ENCODE data around the gene TRMT61B.

Gene TRMT61B

GRCh38 chr2:28870146-28870891 lies at the start of gene TRMT61B:
Gene TRMT61B, minus strand, starts transcription at chr2:28870309. Its CDS starts 32 bp downstream, at chr2:28870277.
- DNase-seq (ENCODE audit: low spot score): peak; percentile 98

GRCh38 chr2:28915939-28916338 lies 45.8 kb upstream of the TRMT61B start:
- DNase-seq (ENCODE audit: low spot score): no peak

- no peak for DNase-seq (ENCODE audit: low spot score)
Observed at GRCh38 chr2:28909655-28910353, 39.7 kb upstream of the TRMT61B start.

GRCh38 chr2:28908172-28908571 lies 38.1 kb upstream of the TRMT61B start:
- no peak for DNase-seq (ENCODE audit: low spot score)

GRCh38 chr2:28906821-28907220 lies 36.7 kb upstream of the TRMT61B start:
- DNase-seq (ENCODE audit: low spot score): no peak

- no peak for DNase-seq (ENCODE audit: low spot score)
Observed at GRCh38 chr2:28906376-28906775, 36.3 kb upstream of the TRMT61B start.

GRCh38 chr2:28905533-28905932 lies 35.4 kb upstream of the TRMT61B start:
- no peak for DNase-seq (ENCODE audit: low spot score)

- DNase-seq (ENCODE audit: low spot score): no peak
Observed at GRCh38 chr2:28904802-28905457, 34.8 kb upstream of the TRMT61B start.

- DNase-seq (ENCODE audit: low spot score): peak; percentile 33
Observed at GRCh38 chr2:28904295-28904694, 34.2 kb upstream of the TRMT61B start.

- no peak for DNase-seq (ENCODE audit: low spot score)
Observed at GRCh38 chr2:28902584-28902983, 32.5 kb upstream of the TRMT61B start.

GRCh38 chr2:28901841-28902240 lies 31.7 kb upstream of the TRMT61B start:
- DNase-seq (ENCODE audit: low spot score): no peak

GRCh38 chr2:28901202-28901601 lies 31.1 kb upstream of the TRMT61B start:
- DNase-seq (ENCODE audit: low spot score): no peak

GRCh38 chr2:28898048-28898447 lies 27.9 kb upstream of the TRMT61B start:
- no peak for DNase-seq (ENCODE audit: low spot score)

- peak; percentile 70 for DNase-seq (ENCODE audit: low spot score)
Observed at GRCh38 chr2:28896906-28897305, 26.8 kb upstream of the TRMT61B start.

GRCh38 chr2:28895189-28895893 lies 25.2 kb upstream of the TRMT61B start:
- peak; percentile 41 for DNase-seq (ENCODE audit: low spot score)

- DNase-seq (ENCODE audit: low spot score): peak; percentile 98
Observed at GRCh38 chr2:28894470-28895188, 24.5 kb upstream of the TRMT61B start, which contains the start of gene WDR43. Gene WDR43, plus strand, starts transcription at chr2:28894667. Its CDS starts 32 bp downstream, at chr2:28894699.

- no peak for DNase-seq (ENCODE audit: low spot score)
Observed at GRCh38 chr2:28893488-28893887, 23.4 kb upstream of the TRMT61B start.

GRCh38 chr2:28880193-28880592 lies 10.1 kb upstream of the TRMT61B start:
- DNase-seq (ENCODE audit: low spot score): no peak

GRCh38 chr2:28871620-28872019 lies 1.5 kb upstream of the TRMT61B start:
- DNase-seq (ENCODE audit: low spot score): no peak

GRCh38 chr2:28869494-28870145 lies 489 bp downstream of the TRMT61B start:
- DNase-seq (ENCODE audit: low spot score): peak; percentile 48

- no peak for DNase-seq (ENCODE audit: low spot score)
Observed at GRCh38 chr2:28868611-28869010, 1.5 kb downstream of the TRMT61B start.
